Measurements from ENCODE around the gene VAV2.
"Not testable (repeated sequence)": the region's sequence is repeated elsewhere in the genome, so short reads cannot be mapped to it uniquely, and the experiment has no call there.

VAV2 gene

GRCh38 chr9:133995012-133995896 is 3.1 kb upstream of the VAV2 start:
- no peak for DNase-seq (ENCODE audit: low spot score)

DNA sequence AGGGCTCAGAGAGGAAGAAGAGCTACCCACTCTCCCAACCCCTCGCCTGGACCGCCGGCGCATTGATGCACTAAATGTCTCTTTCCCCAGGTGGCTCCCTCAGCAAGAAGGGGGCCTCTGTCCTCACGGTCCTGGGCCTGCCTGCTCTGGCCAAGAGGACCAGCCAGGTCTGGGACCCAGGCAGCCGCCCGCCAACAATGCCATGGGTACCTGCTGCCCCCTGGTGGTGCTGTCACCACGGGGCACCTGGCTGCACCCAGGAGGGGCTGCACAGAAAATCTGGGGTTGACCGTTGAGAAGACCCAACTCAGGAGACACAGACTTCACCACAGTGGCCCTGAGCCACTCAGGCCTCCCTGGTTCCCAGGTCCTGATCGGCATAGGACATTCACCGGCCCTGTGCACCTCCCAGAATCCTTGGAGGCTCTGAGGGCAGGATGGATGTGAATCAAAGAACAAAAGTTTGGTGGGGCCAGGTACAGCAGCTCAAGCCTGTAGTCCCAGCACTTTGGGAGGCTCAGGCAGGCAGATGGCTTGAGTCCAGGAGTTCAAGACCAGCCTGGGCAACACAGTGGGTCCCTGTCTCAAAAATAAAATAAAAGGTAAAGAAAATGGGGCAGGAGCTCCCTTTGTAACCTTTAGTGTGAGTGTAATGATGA is 2.4 kb upstream of the VAV2 start:
- peak; percentile 71 for DNase-seq (ENCODE audit: low spot score)

- DNase-seq (ENCODE audit: low spot score): no peak
Measured at GRCh38 chr9:133993635-133994253, 1.6 kb upstream of the VAV2 start.

DNA sequence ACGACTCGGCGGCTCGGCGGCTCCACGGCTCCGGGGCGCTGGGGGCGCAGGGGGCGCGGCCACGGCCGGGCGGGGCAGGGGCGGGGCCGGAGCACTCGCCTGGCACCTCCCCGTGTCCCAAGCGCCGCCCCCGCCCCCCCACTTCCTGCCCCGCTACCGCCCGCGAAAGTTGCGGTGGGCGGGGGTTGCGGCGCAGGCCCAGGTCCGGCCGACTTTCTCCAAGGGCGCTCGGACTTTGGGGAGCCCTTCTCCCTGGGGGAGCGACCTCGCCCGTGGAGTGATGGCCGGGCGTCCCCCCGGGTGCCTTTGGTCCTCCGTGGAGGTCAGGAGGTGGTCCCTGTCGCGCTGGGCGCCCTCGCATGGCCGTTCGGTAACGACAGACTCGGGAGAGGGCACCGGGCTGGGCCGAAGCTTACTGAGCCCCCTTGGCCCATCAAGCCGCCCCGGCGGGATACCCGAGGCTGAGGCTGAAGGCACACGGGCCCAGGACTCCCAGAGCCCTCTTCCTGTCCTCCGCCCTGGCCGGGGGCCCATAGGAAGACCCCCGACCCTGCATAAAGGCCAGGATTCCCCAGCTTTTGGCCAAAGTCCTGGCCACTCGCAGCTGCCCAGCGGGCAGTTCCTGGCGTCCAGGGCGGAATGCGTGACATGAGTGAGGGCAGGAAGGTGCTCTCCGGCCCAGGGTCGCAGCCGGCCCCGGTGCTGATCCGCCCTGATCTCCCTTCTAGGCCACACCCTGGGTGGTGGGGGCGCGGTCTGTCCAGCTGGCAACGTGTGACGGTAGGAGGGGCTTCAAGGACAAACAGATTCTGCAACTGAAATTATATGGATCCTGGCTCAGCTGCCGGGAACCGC is 883 bp upstream of the VAV2 start:
- peak; percentile 61 for DNase-seq (ENCODE audit: low spot score)

DNA sequence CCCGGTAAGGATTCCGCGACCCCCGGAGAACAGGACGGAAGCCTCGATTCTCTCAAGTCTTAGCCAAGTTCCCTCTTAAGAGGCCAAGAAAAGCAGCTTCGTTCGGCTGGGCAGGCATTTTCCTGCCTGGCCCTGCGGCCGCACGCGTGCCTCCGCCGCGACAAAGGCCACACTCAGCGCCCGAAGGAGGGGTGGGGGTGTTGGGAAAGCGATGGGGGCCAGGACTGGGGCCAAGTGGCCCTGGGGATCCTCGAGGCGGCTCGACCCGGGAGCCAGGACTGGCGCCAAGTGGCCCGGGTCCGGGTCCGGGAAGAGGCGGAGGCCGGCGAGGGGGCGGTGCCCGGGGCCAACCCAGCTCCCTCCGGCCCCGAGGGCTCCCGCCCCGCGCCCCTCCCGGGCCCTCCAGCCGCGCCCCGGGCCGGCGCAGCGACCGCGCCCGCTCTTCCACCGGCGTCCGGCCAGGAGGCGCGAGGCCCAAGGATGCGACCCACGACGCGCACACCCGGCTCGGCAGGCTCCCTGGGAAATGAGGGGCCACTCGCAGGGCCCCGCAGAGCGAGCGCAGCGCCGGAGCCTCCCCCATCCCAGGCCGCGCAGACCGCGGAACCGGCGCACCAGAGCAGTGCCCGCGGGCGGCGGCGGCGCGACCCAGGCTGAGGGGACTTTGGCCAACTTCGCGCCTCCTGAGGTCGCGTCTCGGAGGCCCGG is 756 bp downstream of the VAV2 start:
- no peak for DNase-seq (ENCODE audit: low spot score)

- no peak for DNase-seq (ENCODE audit: low spot score)
Measured at GRCh38 chr9:133990366-133991213, 1.5 kb downstream of the VAV2 start.

DNA sequence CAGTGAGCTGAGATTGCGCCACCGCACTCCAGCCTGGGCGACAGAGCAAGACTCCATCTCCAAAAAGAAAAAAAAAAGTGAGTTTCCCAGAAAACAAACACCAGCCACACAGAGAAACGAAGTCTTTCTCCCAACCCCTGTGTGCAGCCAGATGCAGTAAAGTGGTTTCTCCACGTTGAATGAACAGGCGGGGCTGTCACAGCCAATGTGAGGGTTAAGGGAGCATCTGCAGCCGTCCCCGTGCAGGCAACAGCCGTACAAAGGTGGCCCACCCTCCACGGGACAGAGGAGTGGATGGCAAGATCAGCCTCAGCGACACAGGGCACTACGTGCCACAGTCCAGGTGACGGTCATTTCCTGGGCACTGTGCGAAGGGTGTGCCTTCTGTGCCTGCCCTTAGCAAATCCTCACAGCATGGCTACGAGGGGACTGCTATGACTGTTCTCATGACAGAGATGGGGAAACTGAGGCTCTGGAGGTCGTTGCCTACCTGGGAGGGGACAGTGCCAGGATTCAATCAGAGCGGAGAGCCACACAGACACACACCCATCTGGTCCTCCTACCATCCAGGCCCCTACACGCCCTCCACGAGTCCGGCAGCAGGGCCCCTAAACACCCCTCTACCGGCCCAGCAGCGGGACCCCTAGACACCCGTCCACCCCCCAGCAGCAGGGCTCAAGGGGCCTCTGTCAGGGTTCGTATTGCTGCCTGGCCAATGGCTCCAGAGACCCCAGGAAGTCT is 2.3 kb downstream of the VAV2 start:
- no peak for DNase-seq (ENCODE audit: low spot score)

- DNase-seq (ENCODE audit: low spot score): not testable (repeated sequence)
Measured at GRCh38 chr9:133988771-133989170, 3.4 kb downstream of the VAV2 start.

GRCh38 chr9:133987946-133988665 is 4.0 kb downstream of the VAV2 start:
- DNase-seq (ENCODE audit: low spot score): no peak

- DNase-seq (ENCODE audit: low spot score): no peak
Measured at GRCh38 chr9:133987446-133987788, 4.7 kb downstream of the VAV2 start.

DNA sequence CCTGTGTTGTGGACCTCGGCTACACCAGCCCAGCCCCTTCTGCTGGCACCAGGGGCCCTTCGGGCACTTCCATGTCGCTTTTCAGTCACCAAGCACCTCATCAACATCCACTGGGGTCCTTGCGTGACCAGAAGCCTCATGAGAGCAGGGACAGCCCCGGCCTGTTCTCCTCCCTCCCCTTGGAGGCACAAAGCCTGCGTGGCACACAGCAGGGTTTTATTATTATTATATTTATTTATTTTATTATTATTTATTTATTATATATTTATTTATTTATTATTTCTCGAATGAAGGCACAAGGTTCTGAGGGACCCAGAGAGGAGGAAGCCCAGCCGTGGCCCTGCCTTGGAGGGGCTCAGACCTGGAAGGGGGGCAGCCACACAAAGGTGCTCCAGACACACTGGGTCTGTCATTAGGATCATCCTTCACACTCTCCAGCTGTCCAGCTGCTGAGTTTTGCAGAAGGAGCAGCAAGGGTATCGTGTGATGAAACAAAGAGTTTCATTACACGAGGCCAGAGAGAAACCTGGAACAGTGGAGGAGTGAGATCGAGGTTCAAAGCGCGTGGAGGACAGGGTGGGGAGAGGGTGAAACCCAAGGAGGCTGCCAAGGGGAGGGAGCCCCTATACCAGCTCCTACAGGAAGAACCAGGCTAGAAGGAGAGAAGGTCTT is 5.2 kb downstream of the VAV2 start:
- DNase-seq (ENCODE audit: low spot score): no peak

GRCh38 chr9:133986061-133986460 is 6.1 kb downstream of the VAV2 start:
- no peak for DNase-seq (ENCODE audit: low spot score)

- no peak for DNase-seq (ENCODE audit: low spot score)
Measured at GRCh38 chr9:133982971-133983720, 9.0 kb downstream of the VAV2 start.

- no peak for DNase-seq (ENCODE audit: low spot score)
Measured at GRCh38 chr9:133981958-133982681, 10.0 kb downstream of the VAV2 start.

DNA sequence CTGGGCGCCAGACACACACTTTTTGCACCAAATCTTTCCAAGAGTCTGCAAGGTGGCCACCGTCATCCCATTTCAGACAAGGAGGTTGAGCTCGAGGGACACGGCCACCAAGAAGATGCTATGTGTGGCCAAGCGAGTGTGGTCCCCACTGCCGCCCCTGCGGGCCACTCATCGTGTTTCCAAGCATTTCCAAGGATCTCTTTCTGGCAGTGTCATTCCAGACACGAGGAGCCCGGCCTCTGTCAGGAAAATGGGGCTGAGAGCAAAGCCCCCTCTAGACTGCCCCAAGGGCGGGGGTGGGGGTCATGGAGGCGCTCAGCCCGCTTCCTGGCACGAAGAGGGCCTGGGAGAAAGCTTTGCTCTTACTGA is 10.6 kb downstream of the VAV2 start:
- DNase-seq (ENCODE audit: low spot score): no peak

DNA sequence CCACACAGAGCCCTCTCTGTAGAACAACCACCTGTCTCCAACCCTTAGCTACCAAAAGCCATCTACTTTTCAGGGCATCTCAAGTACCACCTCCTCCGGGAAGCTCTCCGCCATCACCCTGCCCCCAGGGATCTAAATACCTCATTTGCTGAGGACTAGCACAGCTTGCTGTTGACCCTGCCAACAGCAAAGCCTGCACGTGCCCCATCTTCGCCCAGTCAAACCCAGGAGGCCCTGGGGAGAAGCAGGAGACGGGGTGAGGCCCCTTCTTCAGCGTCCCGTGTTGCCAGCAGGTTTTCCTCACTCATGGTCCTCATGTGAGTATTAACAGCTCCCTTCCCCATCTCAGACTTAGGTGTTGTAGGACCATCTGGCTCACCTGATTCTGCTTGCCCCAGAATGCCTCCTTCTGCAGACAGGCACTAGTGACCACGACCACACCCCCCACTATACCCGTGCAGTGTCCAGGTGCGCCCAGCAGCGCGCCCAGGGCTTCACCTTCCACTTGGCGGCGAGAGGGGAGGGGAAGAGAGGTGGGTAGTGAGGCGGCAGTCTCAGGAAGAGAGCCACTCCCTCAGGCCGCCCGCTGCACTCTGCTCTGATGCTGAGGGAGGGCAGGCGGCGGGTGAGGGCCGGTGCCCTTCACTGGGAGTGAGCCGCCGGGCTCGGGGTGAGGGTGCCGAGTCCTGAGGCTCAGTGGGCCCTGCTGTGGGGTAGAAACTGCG is 11.1 kb downstream of the VAV2 start:
- DNase-seq (ENCODE audit: low spot score): no peak
